DMS 273 (cell line): ENCODE data around the gene URB2.
"Not testable (repeated sequence)": the region's sequence is repeated elsewhere in the genome, so short reads cannot be mapped to it uniquely, and the experiment has no call there.

ENCODE experiments used
- DNase-seq: peaks from one replicate; lab custom pipeline; 2025; ENCODE audit not compliant: unreplicated experiment; lab: John Stamatoyannopoulos, UW

The URB2 gene

DNA sequence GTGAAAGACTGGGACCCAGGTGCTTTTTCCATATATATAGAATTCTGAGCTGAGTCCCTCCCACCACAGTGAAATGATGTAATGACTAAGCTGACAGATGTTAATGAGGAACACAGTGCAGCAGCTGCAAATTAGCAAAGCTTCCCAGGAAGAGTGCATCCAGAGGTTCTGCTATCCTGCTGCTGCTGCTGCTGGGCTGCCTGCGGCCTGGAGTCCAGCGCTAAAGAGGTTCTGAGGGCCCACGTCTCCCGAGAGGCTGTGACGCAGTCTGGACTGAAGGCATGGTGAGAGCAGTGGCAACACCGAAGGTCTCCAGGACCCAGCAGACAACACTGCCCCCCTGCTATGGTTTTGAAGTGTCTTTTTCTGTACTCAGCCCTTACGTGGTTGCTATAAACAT lies 63.9 kb downstream of the URB2 start:
- DNase-seq: no peak

DNA sequence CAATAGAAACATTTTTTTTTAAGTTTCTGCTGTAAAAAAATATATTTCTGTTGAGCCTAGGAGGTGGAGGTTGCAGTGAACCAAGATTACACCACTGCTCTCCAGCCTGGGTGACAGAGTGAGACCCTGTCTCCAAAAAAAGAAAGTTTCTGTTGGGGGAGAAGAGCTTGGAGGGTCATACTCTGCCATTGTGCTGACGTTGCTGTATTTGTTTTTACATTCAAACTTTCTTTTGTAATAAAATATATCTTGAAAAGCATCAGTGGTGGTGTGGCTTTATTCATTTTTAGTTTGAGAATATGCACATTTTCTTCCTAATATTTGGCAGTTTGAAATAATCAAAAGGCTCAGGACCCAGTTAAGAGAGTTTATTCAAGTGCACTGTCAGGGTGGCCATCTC lies 64.6 kb downstream of the URB2 start:
- DNase-seq: no peak

DNA sequence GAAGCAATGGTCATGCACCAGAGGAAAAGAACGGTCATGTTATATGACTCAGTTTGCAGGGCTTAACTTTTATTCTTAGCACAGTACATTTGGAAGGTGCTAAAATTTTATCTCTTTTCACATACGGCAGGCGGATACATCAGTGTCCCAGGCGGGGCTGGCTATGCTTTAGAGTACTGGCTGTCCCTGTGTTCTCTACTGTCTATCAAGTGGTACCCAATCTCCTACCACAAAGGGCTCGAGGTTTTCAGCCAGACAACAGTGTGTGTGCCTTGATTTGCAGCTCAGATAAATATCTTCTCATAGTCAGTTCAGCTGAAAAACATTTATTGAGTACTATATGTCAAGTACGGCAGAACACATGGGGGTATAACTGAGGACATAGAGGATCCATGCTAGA lies 65.3 kb downstream of the URB2 start:
- DNase-seq: no peak

DNA sequence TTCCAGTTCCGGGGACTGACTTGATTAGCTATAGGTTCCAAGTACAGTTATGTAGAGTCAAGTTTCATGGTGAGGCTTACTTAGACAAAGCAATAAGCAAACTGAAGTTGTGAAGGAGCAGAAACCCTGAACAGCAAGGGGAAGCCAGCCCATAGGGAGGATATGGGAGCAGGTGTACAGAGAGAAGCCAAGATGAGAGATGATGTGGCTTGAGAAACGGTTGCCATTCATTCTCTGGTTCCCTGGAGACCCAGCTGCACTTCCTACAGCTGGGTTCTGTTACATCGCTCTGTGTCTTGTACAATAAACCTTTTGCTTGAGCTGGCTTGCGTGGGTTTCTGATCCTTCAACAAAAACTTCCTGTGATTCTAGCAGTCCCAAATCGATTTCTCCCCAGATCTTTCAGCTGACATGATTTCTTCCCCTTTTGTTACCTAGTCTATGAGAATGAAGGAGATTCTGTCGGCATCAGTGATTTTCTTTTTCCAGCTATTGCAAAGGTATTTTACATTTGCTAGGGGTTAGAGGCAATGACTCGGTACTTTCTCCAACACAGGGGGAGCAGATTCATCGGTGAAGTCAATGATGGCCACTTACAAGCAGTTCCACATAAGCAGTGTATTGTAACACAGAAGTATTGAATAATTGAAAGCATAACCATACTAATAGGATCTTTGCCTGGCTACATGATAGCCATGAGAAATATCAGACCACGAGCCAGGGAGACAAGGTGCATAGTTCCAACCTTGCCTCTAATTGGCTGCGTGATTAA lies 67.3 kb downstream of the URB2 start:
- DNase-seq: peak; percentile 13

DNA sequence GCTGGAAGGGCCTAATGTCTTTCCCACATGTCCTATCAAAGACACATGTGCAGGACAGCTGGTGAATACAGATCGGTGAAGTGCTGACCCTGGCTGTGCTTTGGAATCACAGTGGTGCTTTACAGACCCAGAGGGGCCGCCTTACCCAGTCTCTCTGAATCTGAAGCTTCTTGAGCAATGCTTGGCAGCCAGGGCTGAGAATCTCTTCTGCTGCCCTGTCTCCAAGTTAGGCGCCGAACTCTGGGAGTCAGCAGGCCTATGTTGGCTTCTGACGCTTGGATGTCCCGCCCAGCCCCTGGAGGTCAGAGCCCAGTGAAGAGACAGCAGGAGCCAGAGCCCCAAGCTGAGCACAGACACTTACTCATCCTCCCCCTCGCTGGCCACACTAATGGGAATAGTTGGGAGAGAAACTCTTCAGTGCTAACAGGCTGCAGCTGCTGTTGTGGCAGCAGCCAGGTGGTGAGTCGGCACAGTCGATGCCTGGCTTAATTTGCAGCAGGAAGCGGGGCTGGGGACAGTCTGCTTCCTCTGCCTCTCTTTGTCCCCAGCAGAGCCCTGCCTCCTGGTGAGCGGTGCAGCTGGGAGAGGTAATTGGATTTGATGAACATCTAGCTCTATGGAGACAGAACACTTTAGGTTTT lies 68.1 kb downstream of the URB2 start:
- peak; percentile 94 for DNase-seq

DNA sequence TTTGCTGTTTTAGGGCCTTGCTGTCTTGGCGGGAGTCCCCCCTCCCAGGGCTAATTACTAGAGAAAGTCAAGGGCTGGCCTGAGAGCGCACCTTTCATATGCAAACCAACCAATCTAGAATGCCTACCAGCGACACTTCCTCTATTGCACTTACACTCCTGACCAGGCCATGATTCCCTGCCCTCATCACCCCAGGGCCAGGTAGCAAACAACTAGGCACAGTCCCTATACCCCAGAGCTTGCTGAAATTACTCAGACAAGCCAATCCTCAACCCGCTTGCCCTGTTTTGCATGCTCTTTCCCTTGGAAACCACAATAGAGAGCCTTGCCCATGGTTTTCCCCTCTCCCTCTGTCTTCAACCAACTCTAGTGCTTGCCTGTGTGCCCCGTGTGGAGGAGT lies 70.3 kb downstream of the URB2 start:
- DNase-seq: no peak

DNA sequence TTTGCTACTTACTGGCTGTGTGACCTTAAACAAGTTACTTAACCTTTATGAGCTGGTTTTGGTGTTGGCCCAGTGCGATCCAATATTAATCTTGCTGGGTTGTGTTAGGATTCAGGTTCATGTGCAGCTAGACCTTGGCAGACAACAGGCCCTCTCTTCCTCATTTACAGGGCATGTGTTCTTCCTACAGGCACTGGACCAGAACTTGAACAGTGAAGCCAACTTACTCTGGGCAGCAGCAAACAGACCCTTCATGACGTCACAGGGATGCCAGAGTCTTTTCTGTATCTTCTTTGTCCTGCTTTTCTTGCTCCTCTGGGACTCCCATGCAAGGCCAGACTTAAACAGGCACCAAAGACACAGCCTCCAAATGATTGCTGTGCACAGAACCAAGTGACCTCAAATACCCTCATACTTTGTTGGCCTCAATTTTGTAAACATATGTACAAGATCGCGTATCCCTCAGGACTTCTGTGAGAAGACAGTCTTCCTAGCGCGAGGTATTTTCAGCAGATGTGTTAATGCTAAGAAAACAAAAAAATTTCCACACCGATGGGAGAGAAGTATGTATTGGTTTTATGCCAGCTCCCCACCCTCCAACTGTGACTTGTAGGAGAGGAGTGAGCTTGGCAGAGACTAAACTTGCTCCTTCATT lies 73.7 kb downstream of the URB2 start:
- peak; percentile 56 for DNase-seq

DNA sequence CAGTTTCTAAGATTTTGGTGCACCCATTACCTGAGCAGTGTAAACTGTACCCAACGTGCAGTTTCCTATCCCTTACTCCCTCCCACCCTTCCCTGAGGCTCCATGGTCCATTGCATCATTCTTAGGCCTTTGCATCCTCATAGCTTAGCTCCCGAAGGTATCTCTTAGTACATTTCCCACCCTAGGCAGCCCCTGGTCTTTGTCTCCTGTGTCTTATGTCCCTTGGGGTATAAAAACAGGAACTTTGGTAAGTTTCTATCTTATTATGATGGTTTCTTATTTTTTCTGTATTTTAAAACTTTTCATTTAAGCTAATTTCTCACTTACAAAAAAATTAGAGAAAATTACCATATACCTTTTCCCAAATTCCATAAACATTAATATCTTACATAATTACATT lies 78.1 kb downstream of the URB2 start:
- DNase-seq: no peak

DNA sequence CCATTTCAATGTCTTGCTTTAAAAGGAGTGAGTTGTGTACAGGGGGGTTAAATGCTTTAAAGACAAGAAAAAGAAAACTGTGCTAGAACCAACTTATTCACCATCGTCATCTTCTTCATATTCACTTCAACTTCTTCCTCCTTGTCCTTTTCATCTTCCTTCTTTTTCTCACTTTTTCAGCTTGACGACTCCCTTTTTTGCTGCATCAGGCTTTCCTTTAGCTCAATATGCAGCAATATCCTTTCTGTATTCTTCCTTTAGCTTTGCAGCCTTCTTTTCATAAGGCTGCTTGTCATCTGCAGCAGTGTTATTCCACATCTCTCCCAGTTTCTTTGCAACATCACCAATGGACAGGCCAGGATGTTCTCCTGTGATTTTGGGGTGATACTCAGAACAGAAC lies 79.1 kb downstream of the URB2 start:
- not testable (repeated sequence) for DNase-seq

DNA sequence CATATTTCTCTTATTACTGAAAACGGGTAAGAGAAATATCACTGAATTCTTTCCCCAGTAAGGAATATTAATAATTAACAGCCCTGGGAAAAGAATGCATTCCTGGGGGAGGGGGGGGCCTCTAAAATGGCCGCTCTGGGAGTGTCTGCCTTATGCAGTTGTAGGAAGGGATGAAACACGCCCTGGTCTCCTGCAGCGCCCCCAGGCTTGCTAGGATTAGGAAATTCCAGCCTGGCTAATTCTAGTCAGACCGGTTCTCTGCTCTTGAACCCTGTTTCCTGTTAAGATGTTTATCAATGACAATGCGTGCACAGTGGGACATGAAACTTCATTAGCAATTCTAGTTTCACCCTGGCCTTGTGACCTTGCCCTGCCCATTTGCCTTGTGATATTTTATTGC lies 81.1 kb downstream of the URB2 start:
- DNase-seq: not testable (repeated sequence)

DNA sequence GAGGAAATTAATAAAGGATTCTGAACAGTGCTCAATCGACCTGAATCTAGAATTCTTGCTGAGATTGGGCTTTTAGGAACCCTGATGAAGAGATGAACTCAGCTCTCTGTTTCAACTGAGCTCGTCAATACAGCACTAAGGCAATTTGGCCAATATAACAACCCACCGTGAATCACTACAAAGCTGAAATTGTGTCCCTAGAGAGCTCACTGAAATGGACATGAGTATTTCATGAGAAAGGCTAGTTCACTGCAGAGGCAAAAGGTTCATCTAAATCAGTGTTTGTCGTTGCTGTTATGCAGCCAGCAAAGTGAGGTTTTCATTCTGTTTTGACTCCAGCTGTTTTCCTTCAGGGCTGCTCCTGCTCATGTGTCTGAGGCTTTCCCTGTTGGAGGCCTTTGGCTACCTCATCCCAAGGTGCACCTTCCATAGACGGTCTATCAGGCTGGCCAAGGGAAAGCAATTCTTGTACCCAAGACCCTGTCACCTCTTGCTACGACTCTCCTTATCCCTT lies 83.5 kb downstream of the URB2 start:
- no peak for DNase-seq
